ENCODE measurements around the gene NECTIN1. TPM values are rescaled to one million over a fixed set of nuclear protein-coding genes. Genes with fewer than 3 reads are reported as not detected.

The NECTIN1 gene
- total and polyA plus RNA-seq, 2 experiments from 2014 or later, result 1.0 to 5.2 TPM

GRCh38 chr11:119643212-119643875, 85.7 kb downstream of the NECTIN1 start:
- DNase-seq, result no peak
- Histone ChIP-seq H3K9me2 (ENCODE audit: insufficient read depth) (no peaks in the 10 kb centered on the region), H3K4me2 (ENCODE audit: unreplicated experiment) (no peak overlapping the region), H3K27me3 (replicated peaks; ENCODE audit: insufficient read depth) (no peaks in the 10 kb centered on the region; the same call in 1 of the 2 replicates), H3K4me3 (no peak overlapping the region), H3K9ac (no peak overlapping the region), H3K27ac (no peak overlapping the region), H3K36me3 (ENCODE audit: low read depth) (no peaks in the 10 kb centered on the region), H4K20me1 (ENCODE audit: insufficient read depth) (no peaks in the 10 kb centered on the region), H2AFZ (no peak overlapping the region), H3F3A (ENCODE audit: insufficient read depth) (no peaks in the 10 kb centered on the region), H3K4me1 (ENCODE audit: insufficient read depth) (no peaks in the 10 kb centered on the region), H3K79me2 (ENCODE audit: insufficient read depth) (no peaks in the 10 kb centered on the region), H3K9me3 (ENCODE audit: low read depth) (no peaks in the 10 kb centered on the region)
- WGBS, 2 experiments (ENCODE audit: low coverage in 1 of 2, low lambda C conversion rate in 2 of 2, missing lambda C conversion rate in 2 of 2), result 67 to 69% methylated on average over 10 of the region's 10 CpGs
- in situ Hi-C loops (cut with MboI), result no loop called here
- TF ChIP-seq EZH2 (IDR thresholded peaks at IDR 0.05; ENCODE audit: insufficient read depth, poor library complexity, severe bottlenecking) (no peak), EZH2phosphoT487 (IDR thresholded peaks at IDR 0.05; ENCODE audit: insufficient read depth, low read depth) (no peak)

GRCh38 chr11:119641983-119642745, 86.8 kb downstream of the NECTIN1 start:
- H3K9me2 ChIP-seq (ENCODE audit: insufficient read depth), result no peaks in the 10 kb centered on the region
- peak; percentile 22 for DNase-seq
- H3K79me2 ChIP-seq (ENCODE audit: insufficient read depth), result no peaks in the 10 kb centered on the region
- no peak overlapping the region for H3K4me2 ChIP-seq (ENCODE audit: unreplicated experiment)
- 49 to 50% methylated on average over 11 of the region's 12 CpGs for WGBS, 2 experiments (ENCODE audit: low coverage in 1 of 2, low lambda C conversion rate in 2 of 2, missing lambda C conversion rate in 2 of 2)
- no peak overlapping the region for H3K27ac ChIP-seq
- no peaks in the 10 kb centered on the region; the same call in 1 of the 2 replicates for H3K27me3 ChIP-seq (replicated peaks; ENCODE audit: insufficient read depth)
- no peaks in the 10 kb centered on the region for H4K20me1 ChIP-seq (ENCODE audit: insufficient read depth)
- in situ Hi-C loops (cut with MboI), result no loop called here
- H3K9me3 ChIP-seq (ENCODE audit: low read depth), result no peaks in the 10 kb centered on the region
- H3F3A ChIP-seq (ENCODE audit: insufficient read depth), result no peaks in the 10 kb centered on the region
- H3K9ac ChIP-seq, result no peak overlapping the region
- no peaks in the 10 kb centered on the region for H3K36me3 ChIP-seq (ENCODE audit: low read depth)
- H2AFZ ChIP-seq, result no peak overlapping the region
- H3K4me1 ChIP-seq (ENCODE audit: insufficient read depth), result no peaks in the 10 kb centered on the region
- TF ChIP-seq EZH2phosphoT487 (IDR thresholded peaks at IDR 0.05; ENCODE audit: insufficient read depth, low read depth), result no peak
- no peak for TF ChIP-seq EZH2 (IDR thresholded peaks at IDR 0.05; ENCODE audit: insufficient read depth, poor library complexity, severe bottlenecking)
- H3K4me3 ChIP-seq, result no peak overlapping the region

GRCh38 chr11:119640541-119640940, 88.5 kb downstream of the NECTIN1 start:
- Histone ChIP-seq H3F3A (ENCODE audit: insufficient read depth) (no peaks in the 10 kb centered on the region), H3K27me3 (replicated peaks; ENCODE audit: insufficient read depth) (no peaks in the 10 kb centered on the region), H3K9me3 (ENCODE audit: low read depth) (no peaks in the 10 kb centered on the region), H3K4me2 (ENCODE audit: unreplicated experiment) (no peak overlapping the region), H4K20me1 (ENCODE audit: insufficient read depth) (no peaks in the 10 kb centered on the region), H2AFZ (no peak overlapping the region), H3K4me1 (ENCODE audit: insufficient read depth) (no peaks in the 10 kb centered on the region), H3K27ac (no peak overlapping the region), H3K9me2 (ENCODE audit: insufficient read depth) (no peaks in the 10 kb centered on the region), H3K4me3 (no peak overlapping the region), H3K36me3 (ENCODE audit: low read depth) (no peaks in the 10 kb centered on the region), H3K79me2 (ENCODE audit: insufficient read depth) (no peaks in the 10 kb centered on the region), H3K9ac (no peak overlapping the region)
- in situ Hi-C loops (cut with MboI), result no loop called here
- TF ChIP-seq EZH2phosphoT487 (IDR thresholded peaks at IDR 0.05; ENCODE audit: insufficient read depth, low read depth) (no peak), EZH2 (IDR thresholded peaks at IDR 0.05; ENCODE audit: insufficient read depth, poor library complexity, severe bottlenecking) (no peak)
- 51 to 59% methylated on average over 6 of the region's 6 CpGs for WGBS, 2 experiments (ENCODE audit: low coverage in 1 of 2, low lambda C conversion rate in 2 of 2, missing lambda C conversion rate in 2 of 2)
- DNase-seq, result no peak

- no peaks in the 10 kb centered on the region for H3K9me3 ChIP-seq (ENCODE audit: low read depth)
- no peaks in the 10 kb centered on the region for H3F3A ChIP-seq (ENCODE audit: insufficient read depth)
- no peaks in the 10 kb centered on the region for H3K4me1 ChIP-seq (ENCODE audit: insufficient read depth)
- H3K9me2 ChIP-seq (ENCODE audit: insufficient read depth), result no peaks in the 10 kb centered on the region
- H3K4me3 ChIP-seq, result no peak overlapping the region
- H3K36me3 ChIP-seq (ENCODE audit: low read depth), result no peaks in the 10 kb centered on the region
- DNase-seq, result no peak
- no peak overlapping the region for H3K27ac ChIP-seq
- TF ChIP-seq EZH2 (IDR thresholded peaks at IDR 0.05; ENCODE audit: insufficient read depth, poor library complexity, severe bottlenecking) (no peak), EZH2phosphoT487 (IDR thresholded peaks at IDR 0.05; ENCODE audit: insufficient read depth, low read depth) (no peak)
- H3K27me3 ChIP-seq (replicated peaks; ENCODE audit: insufficient read depth), result no peaks in the 10 kb centered on the region
- no peaks in the 10 kb centered on the region for H4K20me1 ChIP-seq (ENCODE audit: insufficient read depth)
- H2AFZ ChIP-seq, result no peak overlapping the region
- in situ Hi-C loops (cut with MboI), result no loop called here
- 57 to 58% methylated on average over 10 to 11 of the region's 11 CpGs for WGBS, 2 experiments (ENCODE audit: low coverage in 1 of 2, low lambda C conversion rate in 2 of 2, missing lambda C conversion rate in 2 of 2)
- H3K4me2 ChIP-seq (ENCODE audit: unreplicated experiment), result no peak overlapping the region
- no peaks in the 10 kb centered on the region for H3K79me2 ChIP-seq (ENCODE audit: insufficient read depth)
- no peak overlapping the region for H3K9ac ChIP-seq
Observed at GRCh38 chr11:119639642-119640205, 89.3 kb downstream of the NECTIN1 start.
